HCT116 (cell line): ENCODE measurements around the gene COL28A1. TPM values are rescaled to one million over a fixed set of nuclear protein-coding genes. Genes with fewer than 3 reads are reported as not detected.

Experiments used
- ATAC-seq: fragments of 200-7000 bp; cut with Tn5 transposase; 2 replicates; pipeline ENCODE4 v1.9.1; 2020; ENCODE audit warnings: mild to moderate bottlenecking, moderate library complexity
- BruUV-seq: library from RNA; stranded (reverse); fragments of 400-500 nt; replicated peaks from 2 replicates; lab custom pipeline; 2021; lab: Mats Ljungman, UMichigan
- CTCF ChIA-PET: fragments of 300-600 bp; sonication (Branson Sonifier 250); formaldehyde crosslinking; loops from one replicate; lab custom pipeline; 2021; ENCODE audit warnings: antibody characterized with exemption; lab: Charles Lee
- POLR2A ChIA-PET: fragments of 300-600, 350-600 bp; sonication (Branson Sonifier 250); formaldehyde crosslinking; loops from one replicate; lab custom pipeline; 2021; ENCODE audit warnings: antibody characterized with exemption; lab: Charles Lee
- RAD21 ChIA-PET, 2 experiments: fragments of 300-600 bp; sonication (Branson Sonifier 250); formaldehyde crosslinking; loops; one replicate each; lab custom pipeline; 2023; ENCODE audit warnings: low total read pairs in 2 of 2; ENCODE audit not compliant: uncharacterized antibody in 2 of 2, unreplicated experiment in 2 of 2, low non-redundant PET in 1 of 2; lab: Charles Lee
- DNase-seq: peaks from one replicate; pipeline ENCODE4 v3.0.0-alpha.2; 2010; ENCODE audit warnings: low read depth, low spot score
- H2AFZ ChIP-seq: fragments of 200-600 bp; shearing (Covaris generic), sonication (generic); 2 replicates; pipeline ENCODE4 v1.6.1; 2017; ENCODE audit warnings: low read depth, mixed run types, mixed read lengths, antibody characterized with exemption, low read length; ENCODE audit not compliant: poor library complexity, severe bottlenecking
- H3K27ac ChIP-seq: 2 replicates; pipeline ENCODE4 v1.5.1; 2012; ENCODE audit warnings: low read depth, low read length
- H3K27me3 ChIP-seq: fragments of 200-600 bp; sonication (generic); 2 replicates; pipeline ENCODE4 v1.6.1; 2016; ENCODE audit warnings: mixed run types, low read length, mixed read lengths; ENCODE audit not compliant: insufficient read depth
- H3K36me3 ChIP-seq, 2 experiments: fragments of 200-500 bp in 1 of 2; fragments of 200-600 bp in 1 of 2; sonication (Bioruptor generic) in 1 of 2; sonication (generic) in 1 of 2; 2 replicates each; pipeline versions ENCODE4 v1.5.1 to v1.6.1; 2014 to 2016; ENCODE audit warnings: low read length in 2 of 2, inconsistent platforms in 1 of 2, mixed read lengths in 1 of 2, mixed run types in 1 of 2; ENCODE audit not compliant: insufficient read depth in 2 of 2, control insufficient read depth in 1 of 2
- H3K4me1 ChIP-seq, 2 experiments: fragments of 200-600 bp in 1 of 2; sonication (generic) in 1 of 2; 2 replicates each; pipeline versions ENCODE4 v1.5.1 to v1.6.1; 2012 to 2017; ENCODE audit warnings: low read length in 2 of 2, inconsistent platforms in 1 of 2, mild to moderate bottlenecking in 1 of 2, mixed read lengths in 1 of 2, mixed run types in 1 of 2, moderate library complexity in 1 of 2; ENCODE audit not compliant: insufficient read depth in 2 of 2, control insufficient read depth in 1 of 2
- H3K4me2 ChIP-seq: fragments of 200-600 bp; sonication (generic); 2 replicates; pipeline ENCODE4 v1.6.1; 2017; ENCODE audit warnings: mixed run types, low read length, mixed read lengths
- H3K4me3 ChIP-seq, 2 experiments: fragments of 200-600 bp in 1 of 2; sonication (generic) in 1 of 2; replicated peaks in 1 of 2; 2 replicates each; pipeline ENCODE4 v1.5.1; 2011 to 2016; ENCODE audit warnings: low read length in 2 of 2, control low read depth in 1 of 2, low read depth in 1 of 2, mild to moderate bottlenecking in 1 of 2, mixed read lengths in 1 of 2, mixed run types in 1 of 2
- H3K79me2 ChIP-seq: fragments of 200-600 bp; sonication (generic); 2 replicates; pipeline ENCODE4 v1.6.1; 2017; ENCODE audit warnings: mild to moderate bottlenecking, mixed run types, low read length, moderate library complexity, mixed read lengths; ENCODE audit not compliant: insufficient read depth
- H3K9ac ChIP-seq: fragments of 200-600 bp; sonication (generic); 2 replicates; pipeline ENCODE4 v1.6.1; 2016; ENCODE audit warnings: low read length, mixed read lengths
- H3K9me2 ChIP-seq: fragments of 200-600 bp; sonication (generic), shearing (Covaris generic); 2 replicates; pipeline ENCODE4 v1.6.1; 2017; ENCODE audit warnings: mixed run types, mild to moderate bottlenecking, moderate library complexity; ENCODE audit not compliant: insufficient read depth
- H3K9me3 ChIP-seq, 2 experiments: fragments of 200-500 bp in 1 of 2; fragments of 200-600 bp in 1 of 2; sonication (Bioruptor generic) in 1 of 2; sonication (generic) in 1 of 2; 2 replicates each; pipeline ENCODE4 v1.6.1; 2014 to 2017; ENCODE audit warnings: low read length in 2 of 2, mixed read lengths in 2 of 2, inconsistent platforms in 1 of 2, low read depth in 1 of 2, mild to moderate bottlenecking in 1 of 2, mixed run types in 1 of 2, moderate library complexity in 1 of 2; ENCODE audit not compliant: control insufficient read depth in 1 of 2, insufficient read depth in 1 of 2
- H4K20me1 ChIP-seq: fragments of 200-600 bp; sonication (generic), shearing (Covaris generic); 2 replicates; pipeline ENCODE4 v1.6.1; 2017; ENCODE audit warnings: mixed run types, mild to moderate bottlenecking, moderate library complexity; ENCODE audit not compliant: insufficient read depth
- ATF3 ChIP-seq: IDR thresholded peaks from 2 replicates; pipeline ENCODE4 v1.6.1; 2012
- CBX3 ChIP-seq: IDR thresholded peaks from 2 replicates; pipeline ENCODE4 v1.6.1; 2012; ENCODE audit warnings: low read depth
- CTCF ChIP-seq, 3 experiments: fragments of 200-600 bp in 1 of 3; sonication (generic) in 1 of 3; IDR thresholded peaks in 2 of 3; conservative IDR thresholded peaks in 1 of 3; 2 replicates each; pipeline ENCODE4 v1.5.1; 2012 to 2017; ENCODE audit warnings: low read depth in 2 of 3, low read length in 2 of 3, antibody characterized with exemption in 1 of 3, borderline replicate concordance in 1 of 3, control low read depth in 1 of 3, mild to moderate bottlenecking in 1 of 3, mixed read lengths in 1 of 3, mixed run types in 1 of 3, moderate library complexity in 1 of 3; ENCODE audit not compliant: insufficient read depth in 1 of 3
- EGR1 ChIP-seq: IDR thresholded peaks from 2 replicates; pipeline ENCODE4 v1.6.1; 2012; ENCODE audit warnings: low read depth
- ELF1 ChIP-seq: IDR thresholded peaks from 2 replicates; pipeline ENCODE4 v1.6.1; 2012; ENCODE audit warnings: low read depth, borderline replicate concordance
- EZH2 ChIP-seq: fragments of 200-600 bp; sonication (generic); IDR thresholded peaks from 2 replicates; pipeline ENCODE4 v1.6.1; 2017; ENCODE audit warnings: antibody characterized with exemption, mixed run types
- EZH2phosphoT487 ChIP-seq: fragments of 200-600 bp; IDR thresholded peaks from 2 replicates; pipeline ENCODE4 v1.6.1; 2018; ENCODE audit warnings: antibody characterized with exemption, borderline replicate concordance
- JUND ChIP-seq: IDR thresholded peaks from 2 replicates; pipeline ENCODE4 v1.6.1; 2012
- POLR2AphosphoS5 ChIP-seq: IDR thresholded peaks from 2 replicates; pipeline ENCODE4 v1.6.1; 2011; ENCODE audit warnings: mild to moderate bottlenecking, low read depth, low read length, moderate library complexity
- RAD21 ChIP-seq: IDR thresholded peaks from 2 replicates; pipeline ENCODE4 v1.6.1; 2012; ENCODE audit warnings: low read depth, mild to moderate bottlenecking
- REST ChIP-seq: IDR thresholded peaks from 2 replicates; pipeline ENCODE4 v1.6.1; 2012; ENCODE audit warnings: low read depth
- SIN3A ChIP-seq: IDR thresholded peaks from 2 replicates; pipeline ENCODE4 v1.6.1; 2012; ENCODE audit warnings: low read depth
- SP1 ChIP-seq: IDR thresholded peaks from 2 replicates; pipeline ENCODE4 v1.6.1; 2012; ENCODE audit warnings: low read depth
- SRF ChIP-seq: IDR thresholded peaks from 2 replicates; pipeline ENCODE4 v1.6.1; 2012; ENCODE audit warnings: low read depth
- YY1 ChIP-seq: IDR thresholded peaks from 2 replicates; pipeline ENCODE4 v1.6.1; 2011; ENCODE audit warnings: low read length, low read depth, moderate library complexity, mild to moderate bottlenecking; ENCODE audit not compliant: insufficient replicate concordance; ENCODE audit errors: extremely low read depth
- ZFX ChIP-seq: fragments of 450-650 bp; IDR thresholded peaks from 2 replicates; pipeline ENCODE4 v1.6.1; 2017
- ZNF274 ChIP-seq: fragments of 200-500 bp; sonication (Bioruptor generic); IDR thresholded peaks from 2 replicates; pipeline ENCODE4 v1.6.1; 2014; ENCODE audit warnings: mild to moderate bottlenecking, low read depth, low read length, inconsistent platforms
- intact Hi-C: fragments of 100-400 bp; cut with micrococcal nuclease; formaldehyde crosslinking; loops from 2 replicates; pipeline ENCODE4 v1.10.0; 2022
- total RNA-seq: library from RNA; stranded (reverse); gene quantifications from one replicate; pipeline ENCODE4 v1.2.1, GENCODE V29; 2021; ENCODE audit not compliant: unreplicated experiment

COL28A1 gene
- total RNA-seq, 1 experiment from 2014 or later: 0.12 TPM

DNA sequence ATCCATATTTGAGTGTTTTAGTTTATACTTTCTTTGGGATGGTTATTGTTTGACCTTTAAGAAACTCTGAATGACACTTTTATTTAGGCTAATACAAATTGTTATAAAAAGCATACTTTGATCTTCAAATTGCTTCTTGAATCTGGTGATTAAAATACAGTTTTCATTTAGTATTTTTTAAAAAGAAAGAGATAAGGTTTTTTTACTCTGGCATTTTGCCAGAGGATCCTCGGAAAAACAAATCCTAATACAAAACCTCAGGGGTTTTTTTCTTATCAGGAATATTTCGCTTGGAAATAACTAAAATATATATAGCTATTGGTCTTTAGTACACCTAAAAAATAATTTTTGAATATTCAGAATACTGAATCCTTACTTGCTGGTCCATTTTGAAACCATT, 48.1 kb upstream of the COL28A1 start:
- Histone ChIP-seq H3K79me2 (peaks cover 9% of the 10 kb centered on the region; the same call in 1 of the 2 replicates), H3K27me3 (no peaks in the 10 kb centered on the region), H2AFZ (no peak overlapping the region), H3K9me3 (no peaks in the 10 kb centered on the region), H3K27ac (no peak overlapping the region), H3K9me2 (no peaks in the 10 kb centered on the region), H3K4me2 (no peak overlapping the region), H3K36me3 (no peaks in the 10 kb centered on the region; a peak in 1 of 4 replicates), H4K20me1 (no peaks in the 10 kb centered on the region), H3K9ac (no peak overlapping the region), H3K4me1 (no peaks in the 10 kb centered on the region), H3K4me3 (no peak overlapping the region)
- ChIA-PET POLR2A (no interaction called here), RAD21 (no interaction called here), CTCF (interaction anchor here (1.4 to 1.8 kb wide), 2 partner anchors 11 to 160 kb away, joined by 3 to 5 read pairs; no protein-coding TSS in a partner anchor)
- intact Hi-C loops: no loop called here
- no peak for TF ChIP-seq CTCF (IDR thresholded peaks at IDR 0.05 in 2 of 3, conservative IDR thresholded peaks at IDR 0.05 in 1 of 3; ENCODE audit: borderline replicate concordance in 1 of 3, insufficient read depth in 1 of 3, low read depth in 2 of 3, low read length in 2 of 3)
- no peak for TF ChIP-seq RAD21
- TF ChIP-seq SRF: no peak
- TF ChIP-seq POLR2AphosphoS5: no peak
- TF ChIP-seq REST: no peak
- TF ChIP-seq SP1: no peak
- no peak for TF ChIP-seq SIN3A
- TF ChIP-seq JUND: no peak
- TF ChIP-seq EZH2: no peak
- TF ChIP-seq EGR1: no peak
- TF ChIP-seq ZFX: no peak
- no peak for TF ChIP-seq YY1
- no peak for TF ChIP-seq ATF3
- TF ChIP-seq ZNF274: no peak
- TF ChIP-seq EZH2phosphoT487: no peak
- no peak for TF ChIP-seq CBX3
- TF ChIP-seq ELF1: no peak
- ATAC-seq (no peak), DNase-seq (no peak)
- BruUV-seq: no TSS peak
